ENCODE data around the gene MYO1D.

- TF ChIP-seq SP1 (CRISPR knock-in tag; conservative IDR thresholded peaks at IDR 0.05) = no peak
- no peak for TF ChIP-seq CTCF (IDR thresholded peaks at IDR 0.05)
Observed at GRCh38 chr17:32720671-32721070, 156.3 kb downstream of the MYO1D start.
